GM12864 (cell line): ENCODE results near the gene AFF3.

Source experiments
- DNase-seq: peaks from one replicate; pipeline ENCODE4 v3.0.0-alpha.2; 2011; ENCODE audit warnings: low read depth
- H3K4me3 ChIP-seq: 2 replicates; pipeline ENCODE4 v1.5.1; 2011; ENCODE audit warnings: mild to moderate bottlenecking, low read depth, low read length, control low read depth
- CTCF ChIP-seq: IDR thresholded peaks from 2 replicates; pipeline ENCODE4 v1.5.1; 2011; ENCODE audit warnings: low read depth, mild to moderate bottlenecking, moderate library complexity, low read length, control low read depth, inconsistent platforms; ENCODE audit errors: missing control alignments

Gene AFF3

GRCh38 chr2:100148883-100149282 is 6.5 kb upstream of the AFF3 start:
- TF ChIP-seq CTCF = no peak
- H3K4me3 ChIP-seq = no peak overlapping the region
- DNase-seq = no peak

DNA sequence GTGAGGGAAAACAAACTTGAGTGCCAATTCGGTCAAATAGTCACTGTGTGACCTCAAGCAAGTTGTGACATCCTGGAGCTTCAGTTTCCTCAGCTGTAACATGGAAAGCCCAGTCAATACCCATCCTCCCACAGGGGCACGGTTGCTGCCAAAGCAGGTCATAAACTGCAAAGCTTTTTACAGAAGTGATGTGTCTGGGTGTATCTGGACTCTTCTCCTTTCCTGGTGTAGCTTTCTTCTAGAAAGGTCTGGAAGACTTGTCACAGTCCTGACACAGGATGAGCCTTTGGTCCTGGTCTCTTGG is 4.2 kb upstream of the AFF3 start:
- no peak overlapping the region for H3K4me3 ChIP-seq
- no peak for DNase-seq
- no peak for TF ChIP-seq CTCF

DNA sequence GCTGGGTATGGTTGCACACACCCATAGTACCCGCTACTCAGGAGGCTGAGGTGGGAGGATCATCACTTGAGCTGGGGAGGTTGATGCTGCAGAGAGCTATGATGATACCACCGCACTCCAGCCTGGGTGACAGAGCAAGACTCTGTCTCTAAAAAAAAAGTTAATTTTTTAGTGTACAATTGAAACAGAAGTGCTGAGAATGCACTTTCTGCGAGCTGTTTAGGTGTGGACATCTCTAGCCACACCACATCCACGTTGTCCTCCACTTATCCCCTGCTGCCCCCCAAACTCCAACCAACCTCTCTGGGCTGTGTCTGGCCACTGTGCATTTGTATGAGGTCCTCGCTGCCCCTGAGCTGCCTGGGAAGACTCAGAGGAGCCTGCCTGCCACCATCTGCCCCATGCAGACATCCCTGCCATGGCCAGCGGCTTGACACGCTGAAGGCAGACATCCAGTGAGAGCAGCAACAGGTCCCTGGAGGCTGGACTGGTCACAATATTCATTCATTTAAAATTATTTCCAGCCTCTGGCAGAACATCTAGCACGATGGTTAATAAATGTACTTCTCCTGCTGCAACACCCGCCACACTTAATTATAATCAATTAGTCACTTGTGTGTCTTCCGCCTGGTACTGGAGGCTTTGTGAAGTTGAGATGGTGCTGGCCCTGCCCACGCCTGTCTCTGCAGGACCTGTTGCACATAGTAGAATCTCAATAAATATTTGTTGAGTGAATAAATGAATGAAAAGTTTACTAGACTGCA is 3.7 kb upstream of the AFF3 start:
- no peak for DNase-seq
- TF ChIP-seq CTCF = no peak
- no peak overlapping the region for H3K4me3 ChIP-seq

DNA sequence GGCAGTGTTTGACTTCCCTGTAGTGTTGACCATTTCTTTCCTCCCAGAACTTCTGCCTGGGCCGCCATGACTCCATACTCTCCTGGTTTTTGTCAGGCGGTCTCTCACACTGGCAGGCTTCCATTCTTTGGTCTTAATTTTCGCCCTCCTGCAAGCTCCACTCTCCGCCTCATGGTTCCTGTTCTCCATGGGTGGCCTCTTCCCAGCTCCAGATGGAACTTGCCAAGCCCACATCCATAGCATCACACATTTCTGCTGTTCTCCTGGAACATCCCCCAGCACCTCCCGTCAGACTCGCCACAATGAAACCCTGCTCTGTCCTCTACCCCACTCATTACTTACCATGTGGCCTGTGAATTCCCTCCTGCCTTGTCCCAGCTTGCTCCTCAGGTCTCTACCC is 896 bp upstream of the AFF3 start:
- no peak overlapping the region for H3K4me3 ChIP-seq
- no peak for DNase-seq
- no peak for TF ChIP-seq CTCF

DNA sequence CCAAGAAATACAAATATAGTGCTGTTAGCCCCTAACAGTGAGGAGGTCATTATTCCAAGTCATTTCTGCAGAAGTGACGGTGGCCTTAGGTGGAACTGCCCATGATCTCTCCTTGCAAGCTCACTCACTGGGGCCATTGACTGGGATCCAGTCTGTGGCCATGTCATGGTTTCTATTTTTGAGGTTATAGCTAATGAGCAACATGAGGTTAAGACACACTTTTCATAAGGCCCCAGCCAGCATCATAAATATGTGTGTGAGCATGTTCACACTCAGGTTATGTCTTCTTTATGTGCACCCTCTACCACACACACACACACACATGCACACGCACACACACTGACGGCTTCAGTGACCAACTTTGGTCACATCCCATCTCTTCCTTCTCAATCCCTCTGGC is 484 bp downstream of the AFF3 start:
- TF ChIP-seq CTCF = no peak
- DNase-seq = no peak
- H3K4me3 ChIP-seq = peak overlapping the region; percentile 41

GRCh38 chr2:100140582-100140981 is 1.8 kb downstream of the AFF3 start:
- H3K4me3 ChIP-seq = no peak overlapping the region
- DNase-seq = no peak
- TF ChIP-seq CTCF = no peak

DNA sequence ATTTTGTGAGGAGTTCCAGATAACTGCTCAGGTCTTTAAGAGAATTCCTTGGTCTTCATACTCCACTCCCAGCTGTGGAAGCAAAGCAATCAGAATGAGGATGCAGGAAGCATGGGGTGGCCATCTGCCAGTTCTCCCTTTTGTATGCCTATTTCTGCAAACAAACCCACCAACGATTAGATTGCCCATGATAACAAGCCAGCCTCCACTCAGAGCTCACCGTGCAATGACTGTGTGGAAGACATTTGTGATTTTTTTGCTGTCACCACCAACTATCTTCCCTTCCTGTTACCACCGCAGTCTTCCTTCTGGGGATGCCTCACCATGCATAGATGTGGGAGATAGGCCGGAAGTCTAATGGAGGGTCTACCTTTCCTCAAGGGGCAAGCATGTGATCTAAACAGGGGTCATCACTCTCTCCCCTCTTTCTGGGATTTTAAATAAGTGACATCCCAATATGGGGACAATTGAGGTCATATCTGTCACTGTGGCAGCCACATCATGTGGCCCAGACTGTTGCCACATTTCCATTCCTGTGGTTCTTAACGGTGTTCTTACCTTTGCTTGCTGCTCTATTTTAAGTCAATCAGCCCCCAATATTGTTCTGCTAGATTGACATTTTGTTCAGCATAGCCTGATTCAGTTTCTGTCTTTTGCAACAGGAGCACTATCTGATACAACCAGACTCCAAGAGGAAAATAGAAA is 4.4 kb downstream of the AFF3 start:
- TF ChIP-seq CTCF = no peak
- no peak overlapping the region for H3K4me3 ChIP-seq
- no peak for DNase-seq
